Measurements from ENCODE around the gene SLC39A11. TPM values are rescaled to one million over a fixed set of nuclear protein-coding genes. Genes with fewer than 3 reads are reported as not detected.
"Not testable (repeated sequence)": the region's sequence is repeated elsewhere in the genome, so short reads cannot be mapped to it uniquely, and the experiment has no call there.

The SLC39A11 gene
- total and polyA plus RNA-seq, 12 donors: 7.0 to 91.4 (median 22.7) TPM

DNA sequence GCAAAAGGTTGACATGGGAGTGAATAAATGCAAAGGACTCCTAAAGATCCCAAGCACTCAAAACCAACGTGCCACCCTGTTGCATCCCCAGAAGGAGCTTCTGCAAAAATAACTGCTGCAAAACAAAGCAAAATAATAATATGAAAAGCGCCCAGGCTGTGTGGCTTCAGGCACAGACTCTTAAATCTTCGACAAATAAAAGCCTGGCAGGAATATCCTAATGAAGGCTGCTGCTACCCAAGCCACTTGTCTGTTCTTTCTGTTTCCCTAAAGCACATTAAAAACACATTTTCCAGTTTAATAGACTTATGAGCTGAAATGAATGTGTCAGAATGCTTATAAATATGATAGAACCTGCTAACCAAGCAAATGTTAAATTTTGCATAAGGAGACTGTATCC lies 154.0 kb downstream of the SLC39A11 start:
- WGBS, 4 donors: 79 to 87% (median 85%) methylated on average over 3 of the region's 3 CpGs
- Histone ChIP-seq H3K9me3 (replicated peaks in 1 of 3) (no peaks in the 10 kb centered on the region), H3K4me3 (no peak overlapping the region), H3K27ac (no peak overlapping the region), H3K4me1 (replicated peaks in 1 of 2) (no peaks in the 10 kb centered on the region), H3K36me3 (replicated peaks in 1 of 2) (no peaks in the 10 kb centered on the region), H3K27me3 (no peaks in the 10 kb centered on the region)
- intact Hi-C loops (cut with DNase I): no loop called here
- no peak for DNase-seq
- TF ChIP-seq POLR2A (IDR thresholded peaks at IDR 0.05): no peak
- TF ChIP-seq, protein P1, sequence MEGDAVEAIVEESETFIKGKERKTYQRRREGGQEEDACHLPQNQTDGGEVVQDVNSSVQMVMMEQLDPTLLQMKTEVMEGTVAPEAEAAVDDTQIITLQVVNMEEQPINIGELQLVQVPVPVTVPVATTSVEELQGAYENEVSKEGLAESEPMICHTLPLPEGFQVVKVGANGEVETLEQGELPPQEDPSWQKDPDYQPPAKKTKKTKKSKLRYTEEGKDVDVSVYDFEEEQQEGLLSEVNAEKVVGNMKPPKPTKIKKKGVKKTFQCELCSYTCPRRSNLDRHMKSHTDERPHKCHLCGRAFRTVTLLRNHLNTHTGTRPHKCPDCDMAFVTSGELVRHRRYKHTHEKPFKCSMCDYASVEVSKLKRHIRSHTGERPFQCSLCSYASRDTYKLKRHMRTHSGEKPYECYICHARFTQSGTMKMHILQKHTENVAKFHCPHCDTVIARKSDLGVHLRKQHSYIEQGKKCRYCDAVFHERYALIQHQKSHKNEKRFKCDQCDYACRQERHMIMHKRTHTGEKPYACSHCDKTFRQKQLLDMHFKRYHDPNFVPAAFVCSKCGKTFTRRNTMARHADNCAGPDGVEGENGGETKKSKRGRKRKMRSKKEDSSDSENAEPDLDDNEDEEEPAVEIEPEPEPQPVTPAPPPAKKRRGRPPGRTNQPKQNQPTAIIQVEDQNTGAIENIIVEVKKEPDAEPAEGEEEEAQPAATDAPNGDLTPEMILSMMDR (IDR thresholded peaks at IDR 0.05): no peak

DNA sequence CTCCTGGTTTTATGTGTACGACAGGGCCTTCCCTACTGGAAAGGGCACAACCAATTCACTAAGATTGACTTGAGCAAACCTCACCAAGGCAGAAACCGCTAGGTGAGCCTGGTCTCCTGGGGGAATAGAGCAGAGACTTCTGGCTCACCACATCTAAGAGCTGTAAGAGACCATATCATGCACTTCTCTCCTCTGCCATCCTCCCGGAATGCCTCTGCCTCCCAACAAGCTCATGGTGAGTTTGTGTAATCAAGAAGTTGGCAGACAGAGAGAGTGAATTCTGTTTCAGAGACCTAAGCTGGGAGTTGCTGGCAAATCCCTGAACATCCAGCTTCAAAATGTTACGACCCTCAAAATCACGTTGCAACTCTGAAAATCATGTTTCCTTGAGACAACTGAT lies 154.8 kb downstream of the SLC39A11 start:
- 77 to 83% (median 79%) methylated on average over 5 of the region's 5 CpGs for WGBS, 4 donors
- intact Hi-C loops (cut with DNase I): no loop called here

DNA sequence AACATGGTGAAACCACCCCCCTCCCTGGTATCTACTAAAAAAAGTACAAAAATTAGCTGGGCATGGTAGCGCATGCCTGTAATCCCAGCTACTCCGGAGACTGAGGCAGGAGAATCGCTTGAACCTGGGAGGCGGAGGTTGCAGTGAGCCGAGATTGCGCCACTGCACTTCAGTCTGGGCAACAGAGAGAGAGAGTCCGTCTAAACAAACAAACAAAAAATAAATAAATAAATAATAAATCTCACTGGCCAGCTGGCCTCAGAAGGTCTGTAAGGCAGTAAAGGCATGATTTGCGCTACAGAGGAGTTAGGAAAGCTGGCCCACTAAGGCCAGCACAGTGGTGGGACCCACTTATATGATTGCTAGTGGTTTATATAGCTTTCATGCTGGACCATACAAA lies 155.2 kb downstream of the SLC39A11 start:
- H3K36me3 ChIP-seq (replicated peaks in 1 of 2); H3K4me1 ChIP-seq (replicated peaks in 1 of 2); H3K4me3 ChIP-seq; DNase-seq; intact Hi-C loops (cut with DNase I); H3K9me3 ChIP-seq (replicated peaks in 1 of 3); H3K27ac ChIP-seq; H3K27me3 ChIP-seq: not testable (repeated sequence)
- WGBS, 4 donors: 91 to 95% (median 93%) methylated on average over 8 of the region's 8 CpGs

More for the DNA sequence above, 154.8 kb downstream of the SLC39A11 start:
- Histone ChIP-seq H3K4me1 (replicated peaks in 1 of 2) (no peaks in the 10 kb centered on the region), H3K27me3 (no peaks in the 10 kb centered on the region), H3K9me3 (replicated peaks in 1 of 3) (peaks cover 0 to 3% (median 0%) of the 10 kb centered on the region in 3 donors), H3K4me3 (no peak overlapping the region), H3K27ac (no peak overlapping the region), H3K36me3 (replicated peaks in 1 of 2) (no peaks in the 10 kb centered on the region)
- TF ChIP-seq POLR2A (IDR thresholded peaks at IDR 0.05): no peak
- TF ChIP-seq, protein P1 (IDR thresholded peaks at IDR 0.05): no peak
- no peak for DNase-seq

DNA sequence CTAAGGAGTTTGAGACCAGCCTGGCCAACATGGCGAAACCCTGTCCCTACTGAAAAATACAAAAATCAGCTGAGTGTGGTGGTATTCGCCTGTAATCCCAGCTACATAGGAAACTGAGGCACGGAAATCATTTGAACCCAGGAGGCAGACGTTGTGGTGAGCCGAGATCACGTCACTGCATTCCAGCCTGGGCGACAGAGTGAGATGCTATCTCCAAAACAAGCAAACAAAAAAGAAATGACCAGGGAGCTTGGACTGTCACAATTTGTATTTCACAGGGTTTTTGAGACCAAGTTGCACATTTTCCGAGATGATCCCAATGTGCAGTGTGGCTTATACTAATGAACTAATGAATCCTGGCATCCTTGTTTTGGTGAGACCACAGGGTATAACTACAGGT lies 156.5 kb downstream of the SLC39A11 start:
- DNase-seq: no peak
- Histone ChIP-seq H3K27me3 (no peaks in the 10 kb centered on the region), H3K9me3 (replicated peaks in 1 of 3) (peaks cover 0 to 3% (median 0%) of the 10 kb centered on the region in 3 donors), H3K36me3 (replicated peaks in 1 of 2) (no peaks in the 10 kb centered on the region), H3K4me1 (replicated peaks in 1 of 2) (no peaks in the 10 kb centered on the region), H3K4me3 (no peak overlapping the region), H3K27ac (no peak overlapping the region)
- intact Hi-C loops (cut with DNase I): no loop called here
- TF ChIP-seq, protein P1 (IDR thresholded peaks at IDR 0.05): no peak
- no peak for TF ChIP-seq POLR2A (IDR thresholded peaks at IDR 0.05)
- 94 to 96% (median 94%) methylated on average over 8 of the region's 8 CpGs for WGBS, 4 donors

DNA sequence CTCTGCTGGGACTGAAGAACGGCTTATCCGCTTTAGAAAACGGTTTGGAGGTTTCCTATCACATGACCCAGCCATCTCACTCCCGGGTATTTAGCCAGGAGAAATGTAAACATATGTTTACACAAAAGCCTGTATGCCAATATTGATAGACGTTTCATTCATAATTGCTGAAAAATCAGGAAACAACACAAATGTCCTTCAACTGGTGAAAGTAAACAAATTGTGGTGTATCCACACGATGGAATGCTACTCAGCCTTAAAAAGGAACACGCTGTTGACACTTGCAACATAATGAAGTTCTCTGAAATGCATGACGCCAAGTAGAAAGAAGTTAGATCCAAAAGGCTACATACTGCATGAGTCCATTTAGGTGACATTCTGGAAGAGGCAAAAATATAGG lies 157.6 kb downstream of the SLC39A11 start:
- TF ChIP-seq, protein P1 (IDR thresholded peaks at IDR 0.05): no peak
- intact Hi-C loops (cut with DNase I): no loop called here
- H3K4me3 ChIP-seq: no peak overlapping the region
- no peak for DNase-seq
- no peaks in the 10 kb centered on the region for H3K27me3 ChIP-seq
- no peaks in the 10 kb centered on the region for H3K4me1 ChIP-seq (replicated peaks in 1 of 2)
- H3K27ac ChIP-seq: no peak overlapping the region
- H3K9me3 ChIP-seq (replicated peaks in 1 of 3): peaks cover 0 to 3% (median 0%) of the 10 kb centered on the region in 3 donors
- no peaks in the 10 kb centered on the region for H3K36me3 ChIP-seq (replicated peaks in 1 of 2)
- 93 to 95% (median 94%) methylated on average over 8 of the region's 8 CpGs for WGBS, 4 donors
